K562 (cell line): Measurements from ENCODE around the gene GNAT3. TPM values are rescaled to one million over a fixed set of nuclear protein-coding genes. Genes with fewer than 3 reads are reported as not detected.

Source experiments
- ATAC-seq: fragments of 200-7000 bp; cut with Tn5 transposase; 3 replicates; pipeline ENCODE4 v1.9.1; 2020; ENCODE audit warnings: moderate library complexity
- BruUV-seq: library from RNA; stranded (reverse); fragments of 400-500 nt; replicated peaks from 2 replicates; lab custom pipeline; 2021; lab: Mats Ljungman, UMichigan
- CTCF ChIA-PET: fragments of 300-600 bp; formaldehyde crosslinking; extraction: SDS; loops from one replicate; lab custom pipeline; 2021; ENCODE audit warnings: low intra/inter-chr PET ratio; lab: Yijun Ruan, JAX
- POLR2A ChIA-PET: fragments of 300-600, 350-650 bp; sonication (Branson Sonifier 250); formaldehyde crosslinking; extraction: SDS; loops from one replicate; lab custom pipeline; 2021; ENCODE audit warnings: antibody characterized with exemption, inconsistent platforms; lab: Yijun Ruan, JAX
- DNase-seq, 4 experiments: peaks; one replicate each; pipeline versions ENCODE4 v3.0.0 to v3.0.0-alpha.2; 2011 to 2018; ENCODE audit warnings: low spot score in 3 of 4, mixed read lengths in 3 of 4; ENCODE audit errors: extremely low read depth in 1 of 4
- FAIRE-seq: peaks from 2 replicates; lab custom pipeline; 2011; peaks lifted over from hg19 to GRCh38; lab: Jason Lieb, UNC
- H2AFZ ChIP-seq: 2 replicates; pipeline ENCODE4 v1.6.0; 2011; ENCODE audit warnings: low read depth, low read length, control low read depth, inconsistent platforms
- H3K27ac ChIP-seq: fragments of 200-600 bp; 3 replicates; pipeline ENCODE4 v1.8.0; 2011; ENCODE audit warnings: low read depth, mild to moderate bottlenecking, control low read depth, inconsistent platforms, low read length, moderate library complexity, mixed read lengths; ENCODE audit errors: extremely low read depth
- H3K27me3 ChIP-seq, 2 experiments: fragments of 300-600 bp in 1 of 2; 2 replicates in 1 of 2; 3 replicates in 1 of 2; pipeline versions ENCODE4 v1.6.0 to v1.8.0; 2011; ENCODE audit warnings: inconsistent platforms in 2 of 2, low read length in 2 of 2, mild to moderate bottlenecking in 1 of 2, mixed read lengths in 1 of 2, moderate library complexity in 1 of 2; ENCODE audit not compliant: control insufficient read depth in 2 of 2, insufficient read depth in 2 of 2
- H3K36me3 ChIP-seq: fragments of 300-600 bp; 3 replicates; pipeline ENCODE4 v1.8.0; 2011; ENCODE audit warnings: mild to moderate bottlenecking, low read length, inconsistent platforms; ENCODE audit not compliant: control insufficient read depth, insufficient read depth
- H3K4me1 ChIP-seq, 2 experiments: fragments of 200-600 bp in 1 of 2; replicated peaks in 1 of 2; 2 replicates in 1 of 2; 3 replicates in 1 of 2; pipeline versions ENCODE4 v1.5.1 to v1.8.0; 2011; ENCODE audit warnings: inconsistent platforms in 2 of 2, low read length in 2 of 2, mild to moderate bottlenecking in 1 of 2, mixed read lengths in 1 of 2, moderate library complexity in 1 of 2; ENCODE audit not compliant: control insufficient read depth in 2 of 2, insufficient read depth in 2 of 2
- H3K4me2 ChIP-seq: 2 replicates; pipeline ENCODE4 v1.6.1; 2011; ENCODE audit warnings: low read length, control low read depth, inconsistent platforms, mixed read lengths; ENCODE audit not compliant: insufficient read depth
- H3K4me3 ChIP-seq: fragments of 200-600 bp; sonication (generic), shearing (Covaris generic); 2 replicates; pipeline ENCODE4 v1.5.1; 2016; ENCODE audit warnings: control low read depth, inconsistent platforms
- H3K79me2 ChIP-seq: fragments of 200-600 bp; 3 replicates; pipeline ENCODE4 v1.8.0; 2011; ENCODE audit warnings: low read length, inconsistent platforms; ENCODE audit not compliant: control insufficient read depth, insufficient read depth
- H3K9ac ChIP-seq, 2 experiments: 2 replicates each; pipeline versions ENCODE4 v1.6.0 to v1.6.1; 2011; ENCODE audit warnings: low read depth in 2 of 2, low read length in 2 of 2, control low read depth in 1 of 2, inconsistent platforms in 1 of 2, mild to moderate bottlenecking in 1 of 2, mixed read lengths in 1 of 2; ENCODE audit not compliant: insufficient read depth in 1 of 2
- H3K9me1 ChIP-seq: one replicate; pipeline ENCODE4 v1.6.0; 2011; ENCODE audit warnings: inconsistent platforms, mild to moderate bottlenecking, low read length, moderate library complexity; ENCODE audit not compliant: control insufficient read depth, insufficient read depth
- H3K9me3 ChIP-seq: replicated peaks from 2 replicates; pipeline ENCODE4 v1.5.1; 2011; ENCODE audit warnings: low read depth, low read length, inconsistent platforms; ENCODE audit not compliant: control insufficient read depth, insufficient read depth
- H4K20me1 ChIP-seq: replicated peaks from 2 replicates; pipeline ENCODE4 v1.6.1; 2011; ENCODE audit warnings: low read length, inconsistent platforms, mixed read lengths; ENCODE audit not compliant: control insufficient read depth, insufficient read depth
- RFX7 ChIP-seq: fragments of 250-450 bp; sonication (Bioruptor Pico); IDR thresholded peaks from 2 replicates; pipeline ENCODE4 v1.5.1; 2021; ENCODE audit warnings: mild to moderate bottlenecking
- SRF ChIP-seq, 2 experiments: fragments of 250-450, 450-650 bp in 1 of 2; sonication (Bioruptor Pico) in 1 of 2; sonication (generic) in 1 of 2; formaldehyde crosslinking; IDR thresholded peaks; 2 replicates each; pipeline versions ENCODE4 v1.5.0 to v1.5.1; 2020 to 2022; ENCODE audit warnings: mild to moderate bottlenecking in 1 of 2, missing genetic modification reagents in 1 of 2
- ZNF707 ChIP-seq: fragments of 250-450 bp; sonication (Bioruptor Pico); conservative IDR thresholded peaks from 2 replicates; pipeline ENCODE4 v1.8.0; 2022; ENCODE audit warnings: inconsistent platforms, mild to moderate bottlenecking, moderate library complexity
- WGBS: fragments of 100-300 bp; shearing (Covaris generic); methylation state at CpG from one replicate; pipeline ENCODE4 v1.1.6; 2016; ENCODE audit warnings: low coverage, mixed read lengths; ENCODE audit not compliant: insufficient coverage; ENCODE audit errors: missing lambda C conversion rate; 5-methylcytosine and 5-hydroxymethylcytosine counted together
- in situ Hi-C: fragments of 300-500 bp; cut with MboI; formaldehyde crosslinking; loops from 4 replicates; pipeline ENCODE4 v1.15.0; 2018; ENCODE audit warnings: inconsistent platforms, mixed read lengths
- intact Hi-C: fragments of 100-400 bp; cut with micrococcal nuclease; formaldehyde crosslinking; loops from 2 replicates; pipeline ENCODE4 v1.14.2; 2022
- polyA plus RNA-seq, 8 experiments: library from polyadenylated mRNA; depleted of rRNA in 4 of 8; stranded (reverse) in 5 of 8; unstranded in 3 of 8; fragments of >200 nt; fragmentation: Nextera tagmentation in 2 of 8; fragmentation: Illumina TruSeq in 1 of 8; extraction: Ambion mirVana in 2 of 8; extraction: Trizol in 1 of 8; gene quantifications; 2 replicates each; pipeline versions ENCODE4 v1.2.1 to v1.2.3, GENCODE V29; 2011 to 2014; ENCODE audit warnings: inconsistent platforms in 1 of 8, missing spikeins in 1 of 8
- total RNA-seq, 7 experiments: library from RNA; depleted of rRNA in 6 of 7; stranded (reverse); fragments of >200 nt in 6 of 7; fragmentation: Illumina TruSeq in 2 of 7; extraction: Trizol in 2 of 7; gene quantifications; 2 replicates each; pipeline versions ENCODE4 v1.2.1 to v1.2.3, GENCODE V29; 2011 to 2021; ENCODE audit warnings: low replicate concordance in 1 of 7
- TF ChIP-seq, protein P1 (sequence below): fragments of 450-650 bp; IDR thresholded peaks from 2 replicates; pipeline ENCODE4 v1.7.1; 2018; ENCODE audit warnings: mild to moderate bottlenecking, low read depth; ENCODE audit not compliant: partially characterized antibody
- TF ChIP-seq, protein P2 (sequence below): fragments of 250-450 bp; sonication (Bioruptor Pico); IDR thresholded peaks from 2 replicates; pipeline ENCODE4 v1.4.0; 2020; ENCODE audit warnings: mild to moderate bottlenecking, moderate library complexity
- TF ChIP-seq, protein P3 (sequence below), 2 experiments: fragments of 450-650 bp in 1 of 2; sonication (generic) in 1 of 2; formaldehyde crosslinking in 1 of 2; IDR thresholded peaks in 1 of 2; conservative IDR thresholded peaks in 1 of 2; 2 replicates each; pipeline versions ENCODE4 v1.6.1 to v1.8.1; 2016 to 2023; ENCODE audit warnings: mild to moderate bottlenecking in 2 of 2, moderate library complexity in 2 of 2, inconsistent platforms in 1 of 2, missing genetic modification reagents in 1 of 2

Gene GNAT3
- total and polyA plus RNA-seq, 9 of the 15 experiments (the other 6 are each of a cell fraction or from before 2014, with no cell fraction given), result not detected

DNA sequence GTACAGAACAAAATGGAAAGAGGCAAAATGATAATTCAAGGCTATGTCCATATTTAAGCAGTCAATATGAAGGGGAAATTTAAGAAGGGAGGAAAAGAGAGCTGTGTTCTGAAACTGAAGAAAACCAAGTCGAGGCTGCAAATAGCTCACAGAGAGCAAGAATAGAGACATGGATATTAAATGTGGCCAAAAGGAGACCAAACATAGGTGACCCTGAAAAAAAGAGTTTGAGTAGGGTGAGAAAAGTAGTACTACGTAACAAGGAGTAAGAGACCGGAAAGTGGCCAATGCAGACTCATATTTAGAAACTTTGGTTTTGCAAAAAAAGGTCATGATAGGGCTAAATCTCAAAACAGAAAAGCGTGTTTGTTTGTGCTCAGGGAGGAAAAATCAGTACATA, 84.6 kb downstream of the GNAT3 start:
- 12% methylated on average over 4 of the region's 4 CpGs for WGBS

More for the DNA sequence above, 84.6 kb downstream of the GNAT3 start:
- no peaks in the 10 kb centered on the region for H3K9me1 ChIP-seq
- no peak overlapping the region for H3K27ac ChIP-seq
- FAIRE-seq (no peak), DNase-seq (no peak), ATAC-seq (no peak)
- ChIA-PET CTCF (no interaction called here), POLR2A (no interaction called here)
- intact Hi-C loops, result no loop called here
- H3K4me2 ChIP-seq, result no peak overlapping the region
- TF ChIP-seq SRF (CRISPR knock-in tag; IDR thresholded peaks at IDR 0.05) (no peak), ZNF707 (CRISPR knock-in tag) (no peak), RFX7 (CRISPR knock-in tag) (no peak)
- TF ChIP-seq, protein P1, sequence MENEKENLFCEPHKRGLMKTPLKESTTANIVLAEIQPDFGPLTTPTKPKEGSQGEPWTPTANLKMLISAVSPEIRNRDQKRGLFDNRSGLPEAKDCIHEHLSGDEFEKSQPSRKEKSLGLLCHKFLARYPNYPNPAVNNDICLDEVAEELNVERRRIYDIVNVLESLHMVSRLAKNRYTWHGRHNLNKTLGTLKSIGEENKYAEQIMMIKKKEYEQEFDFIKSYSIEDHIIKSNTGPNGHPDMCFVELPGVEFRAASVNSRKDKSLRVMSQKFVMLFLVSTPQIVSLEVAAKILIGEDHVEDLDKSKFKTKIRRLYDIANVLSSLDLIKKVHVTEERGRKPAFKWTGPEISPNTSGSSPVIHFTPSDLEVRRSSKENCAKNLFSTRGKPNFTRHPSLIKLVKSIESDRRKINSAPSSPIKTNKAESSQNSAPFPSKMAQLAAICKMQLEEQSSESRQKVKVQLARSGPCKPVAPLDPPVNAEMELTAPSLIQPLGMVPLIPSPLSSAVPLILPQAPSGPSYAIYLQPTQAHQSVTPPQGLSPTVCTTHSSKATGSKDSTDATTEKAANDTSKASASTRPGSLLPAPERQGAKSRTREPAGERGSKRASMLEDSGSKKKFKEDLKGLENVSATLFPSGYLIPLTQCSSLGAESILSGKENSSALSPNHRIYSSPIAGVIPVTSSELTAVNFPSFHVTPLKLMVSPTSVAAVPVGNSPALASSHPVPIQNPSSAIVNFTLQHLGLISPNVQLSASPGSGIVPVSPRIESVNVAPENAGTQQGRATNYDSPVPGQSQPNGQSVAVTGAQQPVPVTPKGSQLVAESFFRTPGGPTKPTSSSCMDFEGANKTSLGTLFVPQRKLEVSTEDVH, result no peak
- TF ChIP-seq, protein P2, sequence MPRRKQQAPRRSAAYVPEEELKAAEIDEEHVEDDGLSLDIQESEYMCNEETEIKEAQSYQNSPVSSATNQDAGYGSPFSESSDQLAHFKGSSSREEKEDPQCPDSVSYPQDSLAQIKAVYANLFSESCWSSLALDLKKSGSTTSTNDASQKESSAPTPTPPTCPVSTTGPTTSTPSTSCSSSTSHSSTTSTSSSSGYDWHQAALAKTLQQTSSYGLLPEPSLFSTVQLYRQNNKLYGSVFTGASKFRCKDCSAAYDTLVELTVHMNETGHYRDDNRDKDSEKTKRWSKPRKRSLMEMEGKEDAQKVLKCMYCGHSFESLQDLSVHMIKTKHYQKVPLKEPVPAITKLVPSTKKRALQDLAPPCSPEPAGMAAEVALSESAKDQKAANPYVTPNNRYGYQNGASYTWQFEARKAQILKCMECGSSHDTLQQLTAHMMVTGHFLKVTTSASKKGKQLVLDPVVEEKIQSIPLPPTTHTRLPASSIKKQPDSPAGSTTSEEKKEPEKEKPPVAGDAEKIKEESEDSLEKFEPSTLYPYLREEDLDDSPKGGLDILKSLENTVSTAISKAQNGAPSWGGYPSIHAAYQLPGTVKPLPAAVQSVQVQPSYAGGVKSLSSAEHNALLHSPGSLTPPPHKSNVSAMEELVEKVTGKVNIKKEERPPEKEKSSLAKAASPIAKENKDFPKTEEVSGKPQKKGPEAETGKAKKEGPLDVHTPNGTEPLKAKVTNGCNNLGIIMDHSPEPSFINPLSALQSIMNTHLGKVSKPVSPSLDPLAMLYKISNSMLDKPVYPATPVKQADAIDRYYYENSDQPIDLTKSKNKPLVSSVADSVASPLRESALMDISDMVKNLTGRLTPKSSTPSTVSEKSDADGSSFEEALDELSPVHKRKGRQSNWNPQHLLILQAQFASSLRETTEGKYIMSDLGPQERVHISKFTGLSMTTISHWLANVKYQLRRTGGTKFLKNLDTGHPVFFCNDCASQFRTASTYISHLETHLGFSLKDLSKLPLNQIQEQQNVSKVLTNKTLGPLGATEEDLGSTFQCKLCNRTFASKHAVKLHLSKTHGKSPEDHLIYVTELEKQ, result no peak
- TF ChIP-seq, protein P3, sequence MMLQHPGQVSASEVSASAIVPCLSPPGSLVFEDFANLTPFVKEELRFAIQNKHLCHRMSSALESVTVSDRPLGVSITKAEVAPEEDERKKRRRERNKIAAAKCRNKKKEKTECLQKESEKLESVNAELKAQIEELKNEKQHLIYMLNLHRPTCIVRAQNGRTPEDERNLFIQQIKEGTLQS (IDR thresholded peaks at IDR 0.05), result no peak
- TF ChIP-seq, protein P3 (CRISPR knock-in tag; conservative IDR thresholded peaks at IDR 0.05), result no peak
- H2AFZ ChIP-seq, result no peak overlapping the region
- no peaks in the 10 kb centered on the region for H3K4me1 ChIP-seq
- H3K79me2 ChIP-seq, result no peaks in the 10 kb centered on the region
- no peaks in the 10 kb centered on the region for H3K27me3 ChIP-seq
- no peak overlapping the region for H3K4me3 ChIP-seq
- no peak overlapping the region for H3K9ac ChIP-seq
- H3K36me3 ChIP-seq, result no peaks in the 10 kb centered on the region
- 0 out of 2 replicates have a peak, but pooled peaks cover 1% of the 10 kb centered on the region for H3K9me3 ChIP-seq
- in situ Hi-C loops, result no loop called here
- BruUV-seq, result no TSS peak
- H4K20me1 ChIP-seq, result no peaks in the 10 kb centered on the region
